ENCODE measurements around the gene PIM1.
"Not testable (repeated sequence)": the region's sequence is repeated elsewhere in the genome, so short reads cannot be mapped to it uniquely, and the experiment has no call there.

Gene PIM1

DNA sequence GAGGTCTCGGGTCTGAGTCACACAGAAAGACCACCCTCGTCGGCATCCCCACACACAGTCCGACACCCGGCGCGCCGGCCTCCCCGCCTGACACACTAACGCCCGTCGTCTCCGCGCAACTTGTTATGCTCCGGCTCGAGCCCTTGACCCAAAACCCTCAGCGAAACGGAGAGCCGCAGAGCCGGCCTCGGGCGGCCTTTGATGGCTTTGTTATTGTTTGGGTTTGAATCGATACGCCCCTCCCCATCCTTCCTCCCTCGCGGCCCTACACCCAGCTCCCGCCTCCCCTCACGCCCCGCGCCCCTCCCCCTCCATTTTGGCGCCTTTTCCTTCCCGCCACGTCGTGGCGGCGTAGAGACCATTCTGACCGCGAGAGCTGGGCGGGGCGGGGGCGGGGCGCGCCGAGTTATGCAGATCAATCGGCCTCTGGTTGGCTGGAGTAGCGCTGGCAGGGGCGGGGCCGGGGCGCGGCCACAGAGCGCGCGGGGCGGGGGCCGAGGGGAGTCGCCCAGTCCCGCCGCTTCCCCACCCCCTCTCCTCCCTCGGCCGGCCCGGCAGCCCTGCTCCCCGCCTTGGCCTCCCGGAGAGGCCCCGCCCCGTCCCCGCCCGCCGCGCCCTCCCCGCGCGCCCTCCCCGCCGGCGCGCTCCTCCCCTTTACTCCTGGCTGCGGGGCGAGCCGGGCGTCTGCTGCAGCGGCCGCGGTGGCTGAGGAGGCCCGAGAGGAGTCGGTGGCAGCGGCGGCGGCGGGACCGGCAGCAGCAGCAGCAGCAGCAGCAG is at the start of gene PIM1:
TSS of gene PIM1 (plus strand) at position 657 of the 777 bp plus-strand sequence. CDS start 424 bp downstream, outside the sequence.
- peak; percentile 96 to 99 for DNase-seq (ENCODE audit: low read depth in 2 of 2, low spot score in 1 of 2)

GRCh38 chr6:37121556-37121955 is 48.4 kb upstream of the PIM1 start:
- no peak for DNase-seq (ENCODE audit: low read depth in 2 of 2, low spot score in 1 of 2)

DNA sequence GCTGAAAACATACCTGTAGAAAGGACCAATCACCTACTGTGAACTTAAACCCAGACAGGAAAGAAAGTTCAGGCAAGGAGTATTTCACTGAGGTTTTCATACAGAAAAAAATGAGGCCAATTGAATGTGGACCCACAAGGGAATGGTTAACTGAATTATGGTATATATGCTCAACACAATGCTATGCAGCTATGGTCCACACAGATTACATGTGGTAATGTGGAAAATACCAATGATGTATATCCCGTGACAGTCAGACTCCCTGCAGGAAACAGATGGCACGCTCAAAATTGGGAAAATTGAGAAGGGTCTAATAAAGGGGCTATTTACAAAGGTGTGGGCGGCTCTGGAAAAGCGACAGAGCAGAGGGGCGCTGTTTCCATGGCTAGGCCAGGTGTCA is 47.1 kb upstream of the PIM1 start:
- no peak for DNase-seq (ENCODE audit: low read depth in 2 of 2, low spot score in 1 of 2)

DNA sequence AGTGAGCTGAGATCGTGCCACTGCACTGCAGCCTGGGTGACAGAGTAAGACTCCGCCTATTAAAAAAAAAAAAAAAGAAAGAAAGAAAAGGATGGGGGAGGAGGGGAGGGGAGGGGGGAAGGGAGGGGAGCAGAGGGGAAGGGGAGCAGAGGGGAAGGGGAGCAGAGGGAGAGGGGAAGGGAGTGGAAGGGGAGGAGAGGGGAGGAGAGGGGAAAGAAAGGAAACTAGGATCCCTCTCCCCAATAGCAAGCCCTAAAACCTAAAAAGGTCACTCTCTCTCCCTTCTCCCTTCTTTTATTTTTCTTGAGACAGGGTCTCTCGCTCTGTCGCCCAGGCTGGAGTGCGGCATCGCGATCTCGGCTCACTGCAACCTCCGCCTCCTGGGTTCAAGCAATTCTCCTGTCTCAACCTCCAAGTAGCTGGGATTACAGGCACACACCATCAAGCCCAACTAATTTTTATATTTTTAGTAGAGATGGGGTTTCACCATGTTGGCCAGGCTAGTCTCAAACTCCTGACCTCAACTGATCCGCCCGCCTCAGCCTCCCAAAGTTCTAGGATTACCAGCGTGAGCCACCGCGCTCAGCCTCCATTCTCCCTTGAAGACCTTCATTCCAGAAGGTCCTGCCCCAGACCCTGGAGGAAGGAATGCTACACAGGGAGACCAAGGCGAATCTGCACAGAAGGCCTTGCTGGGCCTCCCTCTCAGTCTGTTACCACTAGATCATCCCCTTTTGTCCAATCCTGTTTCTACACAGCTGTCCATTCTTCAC is 45.8 kb upstream of the PIM1 start:
- DNase-seq (ENCODE audit: low read depth in 2 of 2, low spot score in 1 of 2), result no peak

- DNase-seq (ENCODE audit: low read depth in 2 of 2, low spot score in 1 of 2), result no peak
Measured at GRCh38 chr6:37125774-37126492, 44.0 kb upstream of the PIM1 start.

DNA sequence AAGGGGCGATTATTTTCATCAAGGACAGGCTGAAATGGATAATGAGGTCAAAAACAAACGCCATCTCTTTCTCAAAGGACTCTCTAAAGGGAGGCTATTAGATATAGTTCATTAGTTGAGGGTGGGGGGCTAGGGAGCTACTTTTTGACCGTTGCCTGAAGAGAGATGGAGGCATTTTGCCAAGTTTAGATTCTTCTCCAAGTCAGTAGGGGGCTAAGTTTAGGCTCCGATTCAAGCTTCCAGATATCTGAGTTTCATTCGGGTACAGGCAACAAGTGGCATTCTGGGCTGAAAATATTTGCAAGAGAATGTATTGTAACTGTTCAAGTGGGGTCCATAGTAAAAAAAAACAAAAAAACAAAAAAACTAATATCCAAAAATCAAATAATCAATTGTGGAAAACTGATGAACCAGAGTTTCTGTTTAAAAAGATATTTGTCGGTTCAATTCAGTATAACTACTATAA is 43.4 kb upstream of the PIM1 start:
- DNase-seq (ENCODE audit: low read depth in 2 of 2, low spot score in 1 of 2), result no peak

DNA sequence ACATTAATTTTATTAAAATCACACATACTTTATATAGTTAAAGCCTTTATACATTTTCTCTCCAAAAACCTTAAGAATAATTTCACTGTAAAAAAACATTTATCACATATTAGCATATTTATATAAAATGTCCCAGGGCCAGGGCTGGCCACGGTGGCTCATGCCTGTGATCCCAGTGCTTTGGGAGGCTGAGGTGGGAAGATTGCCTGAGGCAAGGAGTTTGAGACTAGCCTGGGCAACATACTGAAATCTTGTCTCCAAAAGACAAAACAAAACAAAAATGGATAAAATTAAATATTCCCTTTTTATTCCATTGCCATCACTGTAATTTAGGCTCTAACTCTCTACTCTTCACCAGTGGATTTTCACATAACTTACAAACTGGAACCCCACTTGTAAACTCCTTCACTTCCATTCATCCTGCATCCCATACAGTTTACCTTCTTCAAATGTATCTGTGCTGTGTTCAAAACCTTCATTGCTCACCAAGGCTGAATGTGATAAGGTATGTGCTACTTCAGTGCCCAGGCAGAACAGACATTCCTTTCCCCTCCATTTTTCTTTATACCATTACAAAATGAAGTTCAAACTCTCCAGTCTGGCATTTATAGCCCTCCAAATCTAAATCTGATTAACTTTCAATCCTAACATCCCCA is 42.9 kb upstream of the PIM1 start:
- no peak for DNase-seq (ENCODE audit: low read depth in 2 of 2, low spot score in 1 of 2)

DNA sequence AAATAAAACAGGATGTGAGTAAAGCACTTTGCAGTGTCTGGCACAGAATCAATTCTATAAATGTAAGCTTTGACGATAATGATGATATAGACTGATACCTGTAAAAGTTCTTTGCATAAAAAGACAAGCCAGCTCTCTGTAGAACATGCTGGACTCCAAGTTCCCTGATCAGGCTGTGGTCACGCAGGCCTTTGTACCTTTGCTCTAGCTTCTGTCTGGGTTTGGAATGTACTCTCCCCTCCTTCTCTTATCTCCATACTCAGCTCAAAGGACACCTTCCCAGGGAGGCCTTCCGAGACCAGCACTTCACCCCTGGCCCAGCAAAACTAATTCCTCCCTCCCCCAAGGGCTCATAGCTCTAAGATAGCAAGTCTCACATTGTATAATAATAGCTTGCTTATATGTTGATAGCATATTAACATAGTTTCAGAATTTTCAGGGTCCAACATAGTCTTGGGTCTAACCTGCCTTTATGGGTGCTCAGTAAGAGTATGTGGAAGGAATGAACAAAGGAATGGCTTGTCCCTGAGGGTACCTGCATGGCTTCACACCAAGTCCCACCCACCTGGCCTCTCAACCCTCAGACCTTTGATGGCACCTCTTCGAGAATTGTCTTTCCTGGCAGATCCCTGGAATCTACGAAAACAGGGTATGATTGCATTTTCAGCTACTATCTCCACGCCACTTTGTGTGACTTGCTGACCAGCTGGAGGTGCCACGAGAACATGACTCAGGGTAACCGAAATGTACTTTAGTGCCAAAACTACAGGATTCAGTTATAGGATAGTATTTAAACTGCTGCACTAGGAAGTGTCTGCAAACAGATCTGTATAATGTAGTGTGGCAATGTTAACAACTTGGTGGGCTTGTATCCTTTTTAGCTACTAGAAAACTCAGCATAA is 41.7 kb upstream of the PIM1 start:
- no peak for DNase-seq (ENCODE audit: low read depth in 2 of 2, low spot score in 1 of 2)

DNA sequence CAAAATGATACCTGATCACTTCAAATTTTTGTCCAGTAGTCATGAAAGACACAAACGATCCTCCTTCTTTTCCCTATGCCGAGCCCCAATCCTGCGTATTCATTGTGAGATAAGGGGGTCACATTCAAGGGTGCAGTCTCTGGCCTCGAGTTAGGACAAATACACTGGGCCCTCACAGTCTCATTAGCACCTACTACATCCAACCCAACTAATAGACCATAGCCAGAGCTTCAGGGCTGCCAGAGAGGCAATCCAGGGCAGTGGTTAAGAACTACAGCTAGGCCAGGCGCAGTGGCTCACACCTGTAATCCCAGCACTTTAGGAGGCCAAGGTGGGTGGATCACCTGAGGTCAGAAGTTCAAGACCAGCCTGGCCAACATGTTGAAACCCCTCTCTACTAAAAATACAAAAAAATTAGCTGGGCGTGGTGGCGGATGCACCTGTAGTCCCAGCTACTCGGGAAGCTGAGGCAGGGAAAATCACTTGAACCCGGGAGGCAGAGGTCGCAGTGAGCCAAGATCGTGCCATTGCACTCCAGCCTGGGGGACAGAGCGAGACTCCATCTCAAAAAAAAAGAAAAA is 41.0 kb upstream of the PIM1 start:
- not testable (repeated sequence) for DNase-seq (ENCODE audit: low read depth in 2 of 2, low spot score in 1 of 2)

DNA sequence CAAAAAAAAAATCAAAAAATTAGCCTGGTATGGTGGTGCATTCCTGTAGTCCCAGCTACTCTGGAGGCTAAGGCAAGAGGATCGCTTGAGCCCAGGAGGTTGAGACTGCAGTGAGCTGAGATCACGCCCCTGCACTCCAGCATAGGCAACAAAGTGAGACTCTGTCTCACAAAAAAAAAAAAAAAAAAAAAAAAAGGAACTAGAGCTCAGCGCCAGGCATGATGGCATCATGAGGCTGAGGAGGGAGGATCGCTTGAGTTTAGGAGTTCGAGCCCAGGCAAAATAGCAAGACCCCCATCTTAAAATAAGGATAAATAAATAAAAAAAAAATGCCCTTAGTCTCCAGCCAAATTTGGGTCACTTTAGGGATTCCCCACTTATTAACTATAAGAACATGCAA is 40.4 kb upstream of the PIM1 start:
- DNase-seq (ENCODE audit: low read depth in 2 of 2, low spot score in 1 of 2), result no peak

DNA sequence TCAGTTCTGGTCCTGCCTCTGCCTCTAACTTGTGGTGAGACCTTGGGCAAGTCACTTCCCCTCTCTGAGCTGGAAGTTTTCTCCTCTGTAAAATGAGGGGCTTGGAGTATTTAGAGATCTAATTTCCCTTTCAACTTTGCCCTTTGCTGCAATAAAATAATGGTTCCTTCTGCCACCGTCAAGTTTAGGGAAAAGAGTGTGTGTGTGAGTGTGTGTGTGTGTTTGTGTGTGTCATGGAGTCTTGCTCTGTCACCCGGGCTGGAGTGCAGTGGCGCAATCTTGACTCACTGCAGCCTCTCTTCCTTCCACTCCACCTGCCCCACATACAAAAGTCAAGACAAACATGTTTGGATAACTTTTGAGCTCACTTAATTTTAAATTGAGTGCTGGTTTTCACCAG is 39.2 kb upstream of the PIM1 start:
- no peak for DNase-seq (ENCODE audit: low read depth in 2 of 2, low spot score in 1 of 2)

GRCh38 chr6:37131104-37131959 is 38.6 kb upstream of the PIM1 start:
- no peak for DNase-seq (ENCODE audit: low read depth in 2 of 2, low spot score in 1 of 2)

DNA sequence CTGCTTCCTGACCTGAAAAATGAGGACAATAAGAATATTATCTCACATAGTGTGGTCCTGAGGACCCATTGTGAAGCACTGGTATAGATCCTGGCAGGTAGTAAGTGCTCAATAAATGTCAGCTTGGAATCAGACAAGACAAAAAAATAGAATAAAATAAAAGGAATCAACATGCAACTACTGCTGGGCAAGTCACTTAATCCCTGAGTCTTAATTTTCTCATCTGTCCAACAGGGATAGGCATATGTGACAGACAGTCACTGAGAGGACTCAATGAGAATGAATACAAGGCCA is 38.0 kb upstream of the PIM1 start:
- no peak for DNase-seq (ENCODE audit: low read depth in 2 of 2, low spot score in 1 of 2)

DNA sequence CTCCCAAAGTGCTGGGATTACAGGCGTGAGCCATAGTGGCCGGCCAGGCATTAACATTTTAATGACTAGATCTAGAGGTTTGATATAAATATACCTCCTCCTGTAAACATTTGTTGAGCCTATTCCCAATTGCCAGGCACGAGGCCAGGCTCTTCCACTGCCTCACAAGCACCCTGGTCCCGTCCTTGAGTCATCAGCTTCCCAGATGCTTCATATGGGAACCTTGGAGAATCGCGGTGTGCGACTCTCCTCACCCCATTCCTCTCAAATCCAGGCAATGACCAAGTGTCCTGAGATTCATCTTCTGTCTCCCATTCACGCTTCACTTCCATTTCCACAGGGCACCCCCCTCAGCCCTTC is 35.9 kb upstream of the PIM1 start:
- DNase-seq (ENCODE audit: low read depth in 2 of 2, low spot score in 1 of 2), result no peak

GRCh38 chr6:37134396-37135191 is 35.4 kb upstream of the PIM1 start:
- no peak for DNase-seq (ENCODE audit: low read depth in 2 of 2, low spot score in 1 of 2)

DNA sequence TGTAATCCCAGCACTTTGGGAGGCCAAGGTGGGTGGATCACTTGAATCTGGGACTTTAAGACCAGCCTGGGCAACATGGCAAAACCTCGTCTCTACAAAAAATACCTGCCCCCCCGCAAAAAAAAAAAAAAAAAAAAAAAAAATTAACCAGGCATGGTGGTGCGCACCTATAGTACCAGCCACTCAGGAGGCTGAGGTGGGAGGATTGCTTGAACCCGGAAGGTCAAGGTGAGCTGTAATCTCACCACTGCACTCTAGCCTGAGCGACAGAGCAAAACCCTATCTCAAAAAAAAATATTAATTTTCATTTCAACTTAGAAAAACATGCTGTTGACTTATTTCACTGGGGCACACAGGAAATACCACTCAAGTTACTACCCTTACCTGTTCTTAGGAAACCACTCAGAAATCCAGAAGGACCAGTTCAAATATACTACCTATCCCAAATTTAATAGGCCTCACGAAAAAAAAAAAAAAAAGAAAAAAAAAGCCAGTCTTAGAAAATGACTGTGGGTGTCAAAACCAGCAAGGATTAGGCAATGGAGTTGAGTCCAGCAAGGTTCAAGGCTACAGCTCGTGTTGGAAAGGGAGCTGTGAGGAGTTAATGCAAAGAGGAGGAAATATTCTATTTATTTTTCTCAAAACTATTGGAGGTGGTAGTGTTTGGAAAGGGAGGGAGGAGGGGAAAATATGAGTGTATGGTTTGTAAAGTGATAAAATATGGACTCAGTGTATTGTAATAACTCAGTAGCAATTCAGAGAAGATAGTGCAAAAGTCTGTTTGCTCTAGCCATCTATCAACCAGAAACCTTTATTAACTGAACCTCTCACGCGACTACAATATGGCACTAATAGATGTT is 33.9 kb upstream of the PIM1 start:
- DNase-seq (ENCODE audit: low read depth in 2 of 2, low spot score in 1 of 2), result no peak

DNA sequence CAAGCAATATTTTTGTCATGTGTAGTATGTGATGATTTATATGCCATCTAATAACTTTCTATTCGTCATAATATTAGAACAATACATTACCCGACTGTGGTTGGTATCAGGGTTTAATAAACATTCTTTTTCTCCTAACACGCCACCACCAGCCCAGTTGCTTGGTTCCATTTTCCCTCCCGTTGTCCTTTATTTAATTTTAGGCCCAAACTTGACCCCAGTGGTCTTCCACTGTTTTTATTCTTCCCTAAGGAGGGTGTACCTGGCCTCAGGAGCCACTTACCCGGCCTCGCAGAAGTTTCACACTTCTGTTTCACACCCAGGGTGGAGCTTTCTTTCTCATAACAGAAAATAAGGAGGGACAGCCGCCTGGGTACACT is 33.1 kb upstream of the PIM1 start:
- DNase-seq (ENCODE audit: low read depth in 2 of 2, low spot score in 1 of 2), result no peak
